Esophagus squamous epithelium (tissue), 4 donors: ENCODE measurements around the gene LSM10.

Experiments
- CTCF ChIP-seq, 6 experiments: fragments of 450-650 bp in 4 of 6; fragments of 200-600 bp in 2 of 6; sonication (generic) in 2 of 6; IDR thresholded peaks; one replicate each; pipeline ENCODE4 v1.5.1; 2016 to 2019; ENCODE audit warnings: antibody characterized with exemption in 6 of 6, mild to moderate bottlenecking in 4 of 6, moderate library complexity in 4 of 6
- POLR2A ChIP-seq, 4 donors: fragments of 450-650 bp; IDR thresholded peaks; one replicate each; pipeline ENCODE4 v1.6.1; 2017; ENCODE audit warnings: antibody characterized with exemption in 4 of 4, mild to moderate bottlenecking in 4 of 4, moderate library complexity in 3 of 4

GRCh38 chr1:36408479-36408878 lies 10.8 kb upstream of the LSM10 start:
- no peak for TF ChIP-seq CTCF (IDR thresholded peaks at IDR 0.05)
- no peak for TF ChIP-seq POLR2A (IDR thresholded peaks at IDR 0.05)
